ENCODE measurements around the gene ANTXR1.

The ANTXR1 gene

DNA sequence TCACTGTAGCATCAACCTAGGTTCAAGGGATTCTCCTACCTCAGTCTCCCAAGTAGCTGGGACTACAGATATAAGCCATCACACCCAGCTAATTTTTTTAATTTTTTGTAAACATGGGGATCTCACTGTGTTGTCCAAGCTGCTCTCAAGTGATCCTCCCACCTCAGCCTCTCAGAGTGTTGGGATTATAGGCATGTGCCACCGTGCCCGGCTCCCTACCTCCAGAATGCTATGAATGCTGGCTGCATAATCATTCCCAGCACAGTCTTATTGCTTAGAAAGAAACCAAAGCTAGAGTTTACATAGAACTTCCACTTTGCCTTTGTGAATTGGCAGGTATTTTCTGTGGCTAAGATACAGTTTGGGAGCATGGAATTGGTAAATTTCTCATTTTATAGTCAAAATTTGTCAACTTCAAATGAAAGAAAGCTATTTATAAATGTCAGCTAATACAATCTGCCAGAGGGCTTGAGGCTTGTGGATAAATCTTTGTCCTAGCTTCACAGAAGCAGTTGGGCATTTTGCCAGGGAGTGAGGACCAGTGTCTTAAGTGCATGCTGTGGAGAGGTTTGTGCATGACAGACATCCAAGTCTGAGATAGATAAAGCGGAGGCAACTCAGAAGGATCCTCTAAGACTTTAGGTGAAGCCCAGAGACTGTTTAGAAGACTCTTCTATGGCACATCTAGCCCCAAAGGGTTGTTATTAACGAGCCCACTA, 175.4 kb downstream of the ANTXR1 start:
- TF ChIP-seq EZH2 (IDR thresholded peaks at IDR 0.05; ENCODE audit: borderline replicate concordance, low read depth, low read length, severe bottlenecking) = no peak
- TF ChIP-seq, protein P1, sequence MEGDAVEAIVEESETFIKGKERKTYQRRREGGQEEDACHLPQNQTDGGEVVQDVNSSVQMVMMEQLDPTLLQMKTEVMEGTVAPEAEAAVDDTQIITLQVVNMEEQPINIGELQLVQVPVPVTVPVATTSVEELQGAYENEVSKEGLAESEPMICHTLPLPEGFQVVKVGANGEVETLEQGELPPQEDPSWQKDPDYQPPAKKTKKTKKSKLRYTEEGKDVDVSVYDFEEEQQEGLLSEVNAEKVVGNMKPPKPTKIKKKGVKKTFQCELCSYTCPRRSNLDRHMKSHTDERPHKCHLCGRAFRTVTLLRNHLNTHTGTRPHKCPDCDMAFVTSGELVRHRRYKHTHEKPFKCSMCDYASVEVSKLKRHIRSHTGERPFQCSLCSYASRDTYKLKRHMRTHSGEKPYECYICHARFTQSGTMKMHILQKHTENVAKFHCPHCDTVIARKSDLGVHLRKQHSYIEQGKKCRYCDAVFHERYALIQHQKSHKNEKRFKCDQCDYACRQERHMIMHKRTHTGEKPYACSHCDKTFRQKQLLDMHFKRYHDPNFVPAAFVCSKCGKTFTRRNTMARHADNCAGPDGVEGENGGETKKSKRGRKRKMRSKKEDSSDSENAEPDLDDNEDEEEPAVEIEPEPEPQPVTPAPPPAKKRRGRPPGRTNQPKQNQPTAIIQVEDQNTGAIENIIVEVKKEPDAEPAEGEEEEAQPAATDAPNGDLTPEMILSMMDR (IDR thresholded peaks at IDR 0.05; ENCODE audit: borderline replicate concordance, extremely low read depth, low read length, poor library complexity, severe bottlenecking) = no peak
- no peak overlapping the region for H2AFZ ChIP-seq (ENCODE audit: low read depth, low read length)
- ATAC-seq (ENCODE audit: insufficient read depth, low read depth) = no peak
- no peaks in the 10 kb centered on the region for H3K9me3 ChIP-seq (ENCODE audit: insufficient read depth, low read length, severe bottlenecking)
- H3K4me3 ChIP-seq (ENCODE audit: low read depth in 1 of 2, low read length in 2 of 2) = no peak overlapping the region
- H3K4me1 ChIP-seq (ENCODE audit: insufficient read depth, low read length) = no peaks in the 10 kb centered on the region
- no peaks in the 10 kb centered on the region for H3K27me3 ChIP-seq (ENCODE audit: insufficient read depth, low read length, poor library complexity)
- no peaks in the 10 kb centered on the region for H3K79me2 ChIP-seq (ENCODE audit: insufficient read depth, low read length)
- no peak overlapping the region for H3K4me2 ChIP-seq (ENCODE audit: insufficient read depth, low read length)
- no peaks in the 10 kb centered on the region for H4K20me1 ChIP-seq (ENCODE audit: insufficient read depth, low read length)
- peaks cover 37% of the 10 kb centered on the region for H3K36me3 ChIP-seq (ENCODE audit: insufficient read depth, low read length)
- DNase-seq = no peak
- H3K27ac ChIP-seq (ENCODE audit: low read length) = no peak overlapping the region
- H3K9ac ChIP-seq (ENCODE audit: low read depth, low read length) = no peak overlapping the region

DNA sequence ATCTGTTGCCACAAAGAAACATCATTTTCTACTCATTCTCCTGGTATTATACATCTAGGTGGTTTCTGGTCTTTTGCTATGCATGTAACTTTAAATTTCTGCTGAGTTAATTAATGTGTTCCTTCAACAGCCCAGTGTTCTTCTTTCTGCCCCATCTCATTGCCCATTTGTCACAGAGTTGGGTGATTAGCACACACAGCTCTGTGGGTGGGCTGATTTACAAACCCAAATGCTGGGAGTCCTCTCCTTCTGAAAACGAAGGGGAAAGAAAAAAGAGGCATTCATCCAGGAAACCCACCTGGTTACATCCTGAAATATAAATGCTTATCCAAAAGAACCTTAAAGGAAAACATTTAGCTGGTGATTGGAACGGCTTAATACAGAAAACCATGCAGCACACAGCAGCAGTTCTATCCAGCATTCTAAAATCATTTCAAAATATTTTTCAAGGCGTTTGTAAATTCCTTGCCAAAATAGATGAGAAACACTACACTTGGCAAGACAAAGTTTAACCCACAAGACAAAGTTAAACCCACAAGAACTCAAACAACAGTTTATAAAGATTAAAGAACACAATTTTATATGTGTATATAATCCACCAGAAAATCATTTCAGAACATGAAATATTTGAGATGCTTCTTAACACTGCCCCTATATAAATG, 177.9 kb downstream of the ANTXR1 start:
- no peak overlapping the region for H3K4me2 ChIP-seq (ENCODE audit: insufficient read depth, low read length)
- H3K27ac ChIP-seq (ENCODE audit: low read length) = no peak overlapping the region

DNA sequence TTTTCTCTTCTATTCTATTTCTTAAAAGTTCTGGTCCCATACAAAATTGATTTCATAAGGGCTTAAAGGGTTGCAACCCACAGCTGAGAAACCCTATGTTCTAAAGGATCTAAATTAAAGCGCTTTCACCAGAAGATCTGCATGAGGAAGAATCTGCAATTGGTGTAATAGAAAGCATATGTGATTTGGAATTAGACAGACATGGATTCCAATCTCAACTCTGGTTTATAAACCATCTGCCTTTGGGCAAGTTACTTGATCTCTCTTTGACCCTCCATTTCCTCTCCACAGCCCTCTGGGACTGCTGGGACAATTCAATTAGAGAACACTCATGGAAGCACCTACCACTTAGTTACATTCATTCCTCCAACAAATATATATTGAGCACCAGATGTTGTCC, 178.7 kb downstream of the ANTXR1 start:
- no peak for DNase-seq
- TF ChIP-seq, protein P1 (IDR thresholded peaks at IDR 0.05; ENCODE audit: borderline replicate concordance, extremely low read depth, low read length, poor library complexity, severe bottlenecking) = no peak
- no peak for TF ChIP-seq EZH2 (IDR thresholded peaks at IDR 0.05; ENCODE audit: borderline replicate concordance, low read depth, low read length, severe bottlenecking)
- Histone ChIP-seq H2AFZ (ENCODE audit: low read depth, low read length) (no peak overlapping the region), H3K27me3 (ENCODE audit: insufficient read depth, low read length, poor library complexity) (no peaks in the 10 kb centered on the region), H3K4me2 (ENCODE audit: insufficient read depth, low read length) (no peak overlapping the region), H3K4me1 (ENCODE audit: insufficient read depth, low read length) (no peaks in the 10 kb centered on the region), H3K79me2 (ENCODE audit: insufficient read depth, low read length) (no peaks in the 10 kb centered on the region), H3K9me3 (ENCODE audit: insufficient read depth, low read length, severe bottlenecking) (no peaks in the 10 kb centered on the region), H3K9ac (ENCODE audit: low read depth, low read length) (no peak overlapping the region), H3K27ac (ENCODE audit: low read length) (no peak overlapping the region), H3K4me3 (ENCODE audit: low read depth in 1 of 2, low read length in 2 of 2) (no peak overlapping the region), H3K36me3 (ENCODE audit: insufficient read depth, low read length) (peaks cover 36% of the 10 kb centered on the region), H4K20me1 (ENCODE audit: insufficient read depth, low read length) (no peaks in the 10 kb centered on the region)
- no peak for ATAC-seq (ENCODE audit: insufficient read depth, low read depth)

More for the DNA sequence above, 177.9 kb downstream of the ANTXR1 start:
- Histone ChIP-seq H3K9me3 (ENCODE audit: insufficient read depth, low read length, severe bottlenecking) (no peaks in the 10 kb centered on the region), H3K79me2 (ENCODE audit: insufficient read depth, low read length) (no peaks in the 10 kb centered on the region), H3K4me1 (ENCODE audit: insufficient read depth, low read length) (no peaks in the 10 kb centered on the region), H3K9ac (ENCODE audit: low read depth, low read length) (no peak overlapping the region), H4K20me1 (ENCODE audit: insufficient read depth, low read length) (no peaks in the 10 kb centered on the region), H3K4me3 (ENCODE audit: low read depth in 1 of 2, low read length in 2 of 2) (no peak overlapping the region), H3K36me3 (ENCODE audit: insufficient read depth, low read length) (peaks cover 35% of the 10 kb centered on the region), H2AFZ (ENCODE audit: low read depth, low read length) (no peak overlapping the region), H3K27me3 (ENCODE audit: insufficient read depth, low read length, poor library complexity) (no peaks in the 10 kb centered on the region)
- ATAC-seq (ENCODE audit: insufficient read depth, low read depth) (no peak), DNase-seq (no peak)
- no peak for TF ChIP-seq EZH2 (IDR thresholded peaks at IDR 0.05; ENCODE audit: borderline replicate concordance, low read depth, low read length, severe bottlenecking)
- TF ChIP-seq, protein P1 (IDR thresholded peaks at IDR 0.05; ENCODE audit: borderline replicate concordance, extremely low read depth, low read length, poor library complexity, severe bottlenecking) = no peak

Measured in DND-41 (cell line).